Liver (tissue), 9 donors: ENCODE results near the gene DRD4. TPM values are rescaled to one million over a fixed set of nuclear protein-coding genes. Genes with fewer than 3 reads are reported as not detected.

Experiments
- DNase-seq: peaks from one replicate; pipeline ENCODE4 v3.0.0-alpha.2; 2017; ENCODE audit warnings: low spot score
- H3K27ac ChIP-seq, 2 donors: one replicate each; pipeline ENCODE4 v1.7.0; 2013; ENCODE audit warnings: inconsistent platforms in 2 of 2, low read length in 2 of 2, control low read depth in 1 of 2, low read depth in 1 of 2, mild to moderate bottlenecking in 1 of 2
- H3K27me3 ChIP-seq, 4 donors: one replicate each; pipeline versions ENCODE4 v1.6.1 to v1.7.0; 2013; ENCODE audit warnings: low read length in 3 of 4, inconsistent platforms in 1 of 4, mild to moderate bottlenecking in 1 of 4, moderate library complexity in 1 of 4; ENCODE audit not compliant: control insufficient read depth in 4 of 4, insufficient read depth in 4 of 4
- H3K36me3 ChIP-seq, 4 donors: one replicate each; pipeline versions ENCODE4 v1.6.1 to v1.7.0; 2013; ENCODE audit warnings: low read length in 3 of 4, mild to moderate bottlenecking in 3 of 4, low read depth in 1 of 4, moderate library complexity in 1 of 4; ENCODE audit not compliant: control insufficient read depth in 4 of 4, insufficient read depth in 3 of 4
- H3K4me1 ChIP-seq, 4 donors: one replicate each; pipeline versions ENCODE4 v1.6.1 to v1.7.0; 2013; ENCODE audit warnings: low read length in 3 of 4, mild to moderate bottlenecking in 3 of 4, moderate library complexity in 1 of 4; ENCODE audit not compliant: control insufficient read depth in 4 of 4, insufficient read depth in 4 of 4
- H3K4me3 ChIP-seq, 3 donors: one replicate each; pipeline versions ENCODE4 v1.6.1 to v1.7.0; 2013; ENCODE audit warnings: low read length in 3 of 3, control low read depth in 1 of 3, low read depth in 1 of 3, mild to moderate bottlenecking in 1 of 3
- H3K9ac ChIP-seq, 2 donors: one replicate each; pipeline ENCODE4 v1.7.0; 2013; ENCODE audit warnings: low read length in 2 of 2, mild to moderate bottlenecking in 2 of 2, moderate library complexity in 2 of 2, control low read depth in 1 of 2, low read depth in 1 of 2
- H3K9me3 ChIP-seq, 4 donors: one replicate each; pipeline versions ENCODE4 v1.6.1 to v1.7.0; 2013; ENCODE audit warnings: low read length in 3 of 4; ENCODE audit not compliant: control insufficient read depth in 4 of 4
- ATF3 ChIP-seq: IDR thresholded peaks from 2 replicates; pipeline ENCODE4 v1.6.1; 2016; ENCODE audit warnings: antibody characterized with exemption
- EGR1 ChIP-seq, 2 donors: IDR thresholded peaks; 2 replicates each; pipeline ENCODE4 v1.6.1; 2016 to 2018; ENCODE audit warnings: antibody characterized with exemption in 2 of 2, low read depth in 2 of 2
- FOXA1 ChIP-seq: IDR thresholded peaks from 2 replicates; pipeline ENCODE4 v1.6.1; 2016; ENCODE audit warnings: antibody characterized with exemption
- FOXA2 ChIP-seq: IDR thresholded peaks from 2 replicates; pipeline ENCODE4 v1.6.1; 2016; ENCODE audit warnings: antibody characterized with exemption
- GABPA ChIP-seq, 2 donors: IDR thresholded peaks in 1 of 2; conservative IDR thresholded peaks in 1 of 2; 2 replicates each; pipeline ENCODE4 v1.6.1; 2016; ENCODE audit warnings: antibody characterized with exemption in 2 of 2, mild to moderate bottlenecking in 1 of 2, moderate library complexity in 1 of 2
- HNF4A ChIP-seq, 2 donors: conservative IDR thresholded peaks; 2 replicates each; pipeline ENCODE4 v1.6.1; 2016; ENCODE audit warnings: antibody characterized with exemption in 2 of 2, mild to moderate bottlenecking in 2 of 2
- HNF4G ChIP-seq: IDR thresholded peaks from 2 replicates; pipeline ENCODE4 v1.6.1; 2016; ENCODE audit warnings: antibody characterized with exemption
- JUND ChIP-seq, 2 donors: IDR thresholded peaks; 2 replicates each; pipeline ENCODE4 v1.6.1; 2016; ENCODE audit warnings: antibody characterized with exemption in 2 of 2
- MAX ChIP-seq: IDR thresholded peaks from 2 replicates; pipeline ENCODE4 v1.6.1; 2016; ENCODE audit warnings: antibody characterized with exemption
- NR2F2 ChIP-seq: IDR thresholded peaks from 2 replicates; pipeline ENCODE4 v1.6.1; 2016; ENCODE audit warnings: antibody characterized with exemption
- RAD21 ChIP-seq, 2 donors: IDR thresholded peaks; 2 replicates each; pipeline ENCODE4 v1.6.1; 2016; ENCODE audit warnings: antibody characterized with exemption in 2 of 2, mild to moderate bottlenecking in 2 of 2
- RXRA ChIP-seq, 2 donors: IDR thresholded peaks; 2 replicates each; pipeline ENCODE4 v1.6.1; 2017 to 2018; ENCODE audit warnings: antibody characterized with exemption in 2 of 2, mild to moderate bottlenecking in 1 of 2
- SP1 ChIP-seq: IDR thresholded peaks from 2 replicates; pipeline ENCODE4 v1.6.1; 2018; ENCODE audit warnings: antibody characterized with exemption, mild to moderate bottlenecking
- TAF1 ChIP-seq: conservative IDR thresholded peaks from 2 replicates; pipeline ENCODE4 v1.6.1; 2016; ENCODE audit warnings: antibody characterized with exemption, mild to moderate bottlenecking
- YY1 ChIP-seq: IDR thresholded peaks from 2 replicates; pipeline ENCODE4 v1.6.1; 2016; ENCODE audit warnings: antibody characterized with exemption, mild to moderate bottlenecking
- WGBS: extraction: QIAGEN DNeasy Blood & Tissue Kit; methylation state at CpG from one replicate; pipeline ENCODE4 v1.1.7; 2013; 5-methylcytosine and 5-hydroxymethylcytosine counted together
- polyA plus RNA-seq, 2 donors: library from polyadenylated mRNA; stranded (reverse) in 1 of 2; unstranded in 1 of 2; fragments of 200-250 nt in 1 of 2; fragments of >200 nt in 1 of 2; fragmentation: Nextera tagmentation in 1 of 2; extraction: Ambion mirVana in 1 of 2; gene quantifications; one replicate each; pipeline versions ENCODE4 v1.2.1 to v1.2.3, GENCODE V29; 2013 to 2015
- total RNA-seq, 2 donors: library from RNA; depleted of rRNA; stranded (reverse); fragments of >200 nt; gene quantifications; one replicate each; pipeline ENCODE4 v1.2.3, GENCODE V29; 2014
- TF ChIP-seq, protein P1 (sequence below): fragments of 150-350 bp; IDR thresholded peaks from 2 replicates; pipeline ENCODE4 v1.5.1; 2017; ENCODE audit warnings: improper control_type of control experiment, low read depth, low read length; ENCODE audit not compliant: missing input control
- TF ChIP-seq, protein P2 (sequence below): IDR thresholded peaks from 2 replicates; pipeline ENCODE4 v1.6.1; 2016; ENCODE audit warnings: antibody characterized with exemption
- TF ChIP-seq, protein P3 (sequence below): IDR thresholded peaks from 2 replicates; pipeline ENCODE4 v1.6.1; 2016; ENCODE audit warnings: antibody characterized with exemption, mild to moderate bottlenecking
- donor health status: healthy.
- donor health status: healthy.
- donor health status: healthy.
- donor health status: healthy.
- donor health status: healthy.

DRD4 gene
- total and polyA plus RNA-seq, 4 donors, result not detected

GRCh38 chr11:615504-616319 lies 21.4 kb upstream of the DRD4 start, which contains the start of gene IRF7:
TSS of gene IRF7 (minus strand) at chr11:615950. CDS start at chr11:615364, 586 bp downstream.
- 6% methylated on average over 66 of the region's 66 CpGs for WGBS
- H3K36me3 ChIP-seq, result peaks cover 3 to 19% (median 11%) of the 10 kb centered on the region in 4 donors
- peaks cover 15 to 58% (median 47%) of the 10 kb centered on the region in 4 donors for H3K4me1 ChIP-seq
- peak within 1 kb of the TSS; percentile 51 to 96 for H3K9ac ChIP-seq
- TF ChIP-seq MAX (no peak), YY1 (peak; percentile 90), SP1 (peak; percentile 75), ATF3 (no peak), NR2F2 (peak; percentile 31), HNF4G (no peak), TAF1 (peak; percentile 78), RAD21 (IDR thresholded peaks at IDR 0.05) (peak; percentile 46), GABPA (IDR thresholded peaks at IDR 0.05 in 1 of 2, conservative IDR thresholded peaks at IDR 0.05 in 1 of 2) (peak in 1 of 2 donors; percentile 82), RXRA (IDR thresholded peaks at IDR 0.05) (peak; percentile 44 to 61), HNF4A (conservative IDR thresholded peaks at IDR 0.05) (peak; percentile 16 to 39), FOXA1 (no peak), EGR1 (IDR thresholded peaks at IDR 0.05; ENCODE audit: low read depth in 2 of 2) (peak in 1 of 2 donors; percentile 68), JUND (IDR thresholded peaks at IDR 0.05) (no peak), FOXA2 (no peak)
- TF ChIP-seq, protein P1, sequence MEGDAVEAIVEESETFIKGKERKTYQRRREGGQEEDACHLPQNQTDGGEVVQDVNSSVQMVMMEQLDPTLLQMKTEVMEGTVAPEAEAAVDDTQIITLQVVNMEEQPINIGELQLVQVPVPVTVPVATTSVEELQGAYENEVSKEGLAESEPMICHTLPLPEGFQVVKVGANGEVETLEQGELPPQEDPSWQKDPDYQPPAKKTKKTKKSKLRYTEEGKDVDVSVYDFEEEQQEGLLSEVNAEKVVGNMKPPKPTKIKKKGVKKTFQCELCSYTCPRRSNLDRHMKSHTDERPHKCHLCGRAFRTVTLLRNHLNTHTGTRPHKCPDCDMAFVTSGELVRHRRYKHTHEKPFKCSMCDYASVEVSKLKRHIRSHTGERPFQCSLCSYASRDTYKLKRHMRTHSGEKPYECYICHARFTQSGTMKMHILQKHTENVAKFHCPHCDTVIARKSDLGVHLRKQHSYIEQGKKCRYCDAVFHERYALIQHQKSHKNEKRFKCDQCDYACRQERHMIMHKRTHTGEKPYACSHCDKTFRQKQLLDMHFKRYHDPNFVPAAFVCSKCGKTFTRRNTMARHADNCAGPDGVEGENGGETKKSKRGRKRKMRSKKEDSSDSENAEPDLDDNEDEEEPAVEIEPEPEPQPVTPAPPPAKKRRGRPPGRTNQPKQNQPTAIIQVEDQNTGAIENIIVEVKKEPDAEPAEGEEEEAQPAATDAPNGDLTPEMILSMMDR, result no peak
- TF ChIP-seq, protein P2, sequence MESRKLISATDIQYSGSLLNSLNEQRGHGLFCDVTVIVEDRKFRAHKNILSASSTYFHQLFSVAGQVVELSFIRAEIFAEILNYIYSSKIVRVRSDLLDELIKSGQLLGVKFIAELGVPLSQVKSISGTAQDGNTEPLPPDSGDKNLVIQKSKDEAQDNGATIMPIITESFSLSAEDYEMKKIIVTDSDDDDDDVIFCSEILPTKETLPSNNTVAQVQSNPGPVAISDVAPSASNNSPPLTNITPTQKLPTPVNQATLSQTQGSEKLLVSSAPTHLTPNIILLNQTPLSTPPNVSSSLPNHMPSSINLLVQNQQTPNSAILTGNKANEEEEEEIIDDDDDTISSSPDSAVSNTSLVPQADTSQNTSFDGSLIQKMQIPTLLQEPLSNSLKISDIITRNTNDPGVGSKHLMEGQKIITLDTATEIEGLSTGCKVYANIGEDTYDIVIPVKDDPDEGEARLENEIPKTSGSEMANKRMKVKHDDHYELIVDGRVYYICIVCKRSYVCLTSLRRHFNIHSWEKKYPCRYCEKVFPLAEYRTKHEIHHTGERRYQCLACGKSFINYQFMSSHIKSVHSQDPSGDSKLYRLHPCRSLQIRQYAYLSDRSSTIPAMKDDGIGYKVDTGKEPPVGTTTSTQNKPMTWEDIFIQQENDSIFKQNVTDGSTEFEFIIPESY, result no peak
- TF ChIP-seq, protein P3, sequence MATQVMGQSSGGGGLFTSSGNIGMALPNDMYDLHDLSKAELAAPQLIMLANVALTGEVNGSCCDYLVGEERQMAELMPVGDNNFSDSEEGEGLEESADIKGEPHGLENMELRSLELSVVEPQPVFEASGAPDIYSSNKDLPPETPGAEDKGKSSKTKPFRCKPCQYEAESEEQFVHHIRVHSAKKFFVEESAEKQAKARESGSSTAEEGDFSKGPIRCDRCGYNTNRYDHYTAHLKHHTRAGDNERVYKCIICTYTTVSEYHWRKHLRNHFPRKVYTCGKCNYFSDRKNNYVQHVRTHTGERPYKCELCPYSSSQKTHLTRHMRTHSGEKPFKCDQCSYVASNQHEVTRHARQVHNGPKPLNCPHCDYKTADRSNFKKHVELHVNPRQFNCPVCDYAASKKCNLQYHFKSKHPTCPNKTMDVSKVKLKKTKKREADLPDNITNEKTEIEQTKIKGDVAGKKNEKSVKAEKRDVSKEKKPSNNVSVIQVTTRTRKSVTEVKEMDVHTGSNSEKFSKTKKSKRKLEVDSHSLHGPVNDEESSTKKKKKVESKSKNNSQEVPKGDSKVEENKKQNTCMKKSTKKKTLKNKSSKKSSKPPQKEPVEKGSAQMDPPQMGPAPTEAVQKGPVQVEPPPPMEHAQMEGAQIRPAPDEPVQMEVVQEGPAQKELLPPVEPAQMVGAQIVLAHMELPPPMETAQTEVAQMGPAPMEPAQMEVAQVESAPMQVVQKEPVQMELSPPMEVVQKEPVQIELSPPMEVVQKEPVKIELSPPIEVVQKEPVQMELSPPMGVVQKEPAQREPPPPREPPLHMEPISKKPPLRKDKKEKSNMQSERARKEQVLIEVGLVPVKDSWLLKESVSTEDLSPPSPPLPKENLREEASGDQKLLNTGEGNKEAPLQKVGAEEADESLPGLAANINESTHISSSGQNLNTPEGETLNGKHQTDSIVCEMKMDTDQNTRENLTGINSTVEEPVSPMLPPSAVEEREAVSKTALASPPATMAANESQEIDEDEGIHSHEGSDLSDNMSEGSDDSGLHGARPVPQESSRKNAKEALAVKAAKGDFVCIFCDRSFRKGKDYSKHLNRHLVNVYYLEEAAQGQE, result peak; percentile 76
- H3K27me3 ChIP-seq, result no peaks in the 10 kb centered on the region
- H3K9me3 ChIP-seq, result no peaks in the 10 kb centered on the region
- peak within 1 kb of the TSS; percentile 68 to 91 (median 70) for H3K4me3 ChIP-seq
- peak; percentile 88 for DNase-seq
- H3K27ac ChIP-seq, result peak within 1 kb of the TSS; percentile 80 to 98
